Stimulated activated CD8-positive, alpha-beta memory T cell treated with anti-CD3 and anti-CD28 coated beads, Interleukin-4, amount 100 ng/mL, for 24 hours (primary cell): ENCODE measurements around the gene CDKN2AIP.
"Not testable (repeated sequence)": the region's sequence is repeated elsewhere in the genome, so short reads cannot be mapped to it uniquely, and the experiment has no call there.

Source experiments
- DNase-seq: peaks from one replicate; pipeline ENCODE4 v3.0.0-alpha.2; 2020; ENCODE audit warnings: low read depth

Gene CDKN2AIP

DNA sequence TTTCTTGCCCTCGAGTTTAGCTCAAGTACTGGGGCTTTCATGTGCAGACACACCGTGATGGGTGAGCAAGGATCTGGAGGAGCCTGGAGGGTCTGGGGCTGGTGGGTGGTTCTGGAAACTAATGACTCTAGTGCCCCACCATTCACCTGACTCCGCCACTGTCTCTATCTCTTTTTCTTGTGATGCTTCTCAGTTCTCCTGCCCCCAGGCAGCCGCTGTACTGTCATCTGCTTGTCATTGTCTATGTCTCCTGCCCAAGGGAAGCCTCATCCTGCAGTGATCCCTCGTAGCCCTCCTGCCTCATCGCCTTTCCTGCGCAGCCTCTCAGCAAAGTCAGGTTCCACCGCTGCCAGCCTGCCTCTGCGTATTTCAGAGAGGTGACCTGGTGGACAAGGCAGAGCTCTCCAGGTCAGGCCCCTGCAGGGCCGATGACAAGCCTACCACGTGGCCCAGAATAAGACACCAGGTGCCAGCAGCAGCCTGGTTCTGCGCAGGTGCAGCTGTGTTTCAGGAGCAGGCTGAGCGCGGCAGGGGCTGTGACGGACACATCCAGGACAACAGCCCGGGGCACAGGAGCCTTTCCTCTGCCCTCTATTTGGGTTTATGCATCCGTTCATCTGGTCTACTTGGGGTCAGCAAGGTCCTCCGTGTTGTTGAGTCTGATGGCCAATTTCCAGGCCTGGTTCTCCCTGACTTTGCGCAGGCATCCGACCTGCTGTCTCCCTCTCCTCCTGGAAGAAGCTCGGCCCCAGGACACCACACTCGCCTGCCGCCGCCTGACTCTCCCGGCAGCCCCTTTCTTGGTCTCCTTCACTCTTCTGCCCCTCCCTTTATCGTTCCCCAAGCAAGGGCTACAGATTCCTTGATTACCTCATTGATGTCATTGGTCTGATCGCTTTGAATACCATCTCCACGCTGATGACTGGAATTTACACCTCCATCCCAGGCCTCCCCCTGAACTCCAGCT lies 30.9 kb upstream of the CDKN2AIP start:
- no peak for DNase-seq

GRCh38 chr4:183416879-183417755 lies 27.3 kb upstream of the CDKN2AIP start:
- DNase-seq, result no peak

DNA sequence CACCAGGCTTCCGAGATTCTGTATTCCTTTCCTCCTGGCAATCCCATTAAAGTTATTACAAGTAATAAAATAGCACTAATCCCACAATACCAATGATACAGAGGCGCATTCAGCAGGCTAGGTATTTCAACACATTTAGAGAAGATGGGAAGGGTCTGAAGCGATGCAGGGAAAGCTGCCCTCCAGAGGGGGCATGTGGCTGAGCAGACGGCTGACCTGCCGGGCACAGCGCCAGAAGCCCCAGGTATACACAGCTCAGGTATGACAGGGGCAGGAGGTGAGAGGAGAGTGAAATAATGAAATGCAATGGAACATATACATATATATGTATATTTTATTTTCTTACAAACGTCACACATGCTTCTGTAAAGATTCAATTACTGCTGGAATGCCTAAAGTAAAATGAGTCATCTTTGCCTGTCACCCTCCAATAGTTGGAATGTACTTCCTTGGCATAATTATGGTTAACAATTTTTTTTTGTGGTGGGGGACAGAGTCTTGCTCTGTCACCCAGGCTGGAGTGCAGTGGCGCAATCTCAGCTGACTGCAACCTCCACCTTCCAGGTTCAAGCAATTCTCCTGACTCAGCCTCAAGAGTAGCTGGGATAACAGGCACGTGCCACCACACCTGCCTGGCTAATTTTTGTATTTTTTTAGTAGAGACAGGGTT lies 21.3 kb upstream of the CDKN2AIP start:
- no peak for DNase-seq

DNA sequence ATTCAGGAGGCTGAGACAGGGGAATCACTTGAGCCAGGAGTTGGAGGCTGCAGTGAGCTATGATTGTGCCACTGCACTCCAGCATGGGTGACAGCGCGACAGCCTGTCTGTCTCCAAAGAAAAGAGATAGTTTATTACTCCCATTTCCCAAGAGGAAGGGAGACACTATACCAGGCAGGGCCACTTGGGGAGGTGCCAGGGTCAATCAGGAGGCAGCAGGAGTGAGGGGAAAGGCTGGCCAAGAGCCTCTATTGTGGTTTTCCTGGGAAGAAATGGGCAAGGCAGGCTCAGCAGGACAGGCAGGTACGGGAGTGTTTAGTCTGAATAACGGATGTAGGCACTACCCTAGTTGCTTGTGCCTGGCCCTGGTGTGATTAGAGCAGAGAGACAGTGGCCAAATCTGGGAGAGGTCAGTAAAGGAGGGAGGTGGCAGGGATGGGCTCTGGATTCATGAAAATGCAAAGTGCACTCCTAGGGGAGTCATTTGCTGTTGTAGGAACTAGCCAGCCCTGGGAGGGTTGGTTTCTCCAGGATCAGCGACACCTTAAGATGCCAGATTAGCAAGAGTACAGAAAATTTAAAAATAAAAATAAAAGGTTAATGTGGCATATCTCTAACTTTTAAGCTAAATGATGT lies 20.2 kb upstream of the CDKN2AIP start:
- no peak for DNase-seq

- DNase-seq, result no peak
Measured at GRCh38 chr4:183426507-183426906, 17.9 kb upstream of the CDKN2AIP start.

DNA sequence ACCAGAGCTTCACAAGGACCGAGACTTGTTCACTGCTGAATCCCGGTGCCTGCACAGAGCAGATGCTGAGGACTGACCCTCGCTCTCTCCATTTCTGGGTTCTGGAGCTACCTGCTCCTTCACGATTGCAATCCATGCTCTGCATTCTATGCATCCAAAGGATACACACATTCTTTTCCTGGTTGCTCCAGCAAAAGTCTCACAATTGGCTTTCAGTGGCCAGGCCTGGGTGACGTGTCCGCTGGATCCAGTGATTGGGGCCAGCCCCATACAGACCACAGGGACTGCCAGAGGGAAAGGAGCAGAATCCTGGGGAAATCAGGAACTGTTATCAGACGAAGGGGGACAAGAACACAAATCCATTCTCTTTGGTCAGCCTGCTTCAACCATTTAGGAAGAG lies 14.9 kb upstream of the CDKN2AIP start:
- DNase-seq, result no peak

DNA sequence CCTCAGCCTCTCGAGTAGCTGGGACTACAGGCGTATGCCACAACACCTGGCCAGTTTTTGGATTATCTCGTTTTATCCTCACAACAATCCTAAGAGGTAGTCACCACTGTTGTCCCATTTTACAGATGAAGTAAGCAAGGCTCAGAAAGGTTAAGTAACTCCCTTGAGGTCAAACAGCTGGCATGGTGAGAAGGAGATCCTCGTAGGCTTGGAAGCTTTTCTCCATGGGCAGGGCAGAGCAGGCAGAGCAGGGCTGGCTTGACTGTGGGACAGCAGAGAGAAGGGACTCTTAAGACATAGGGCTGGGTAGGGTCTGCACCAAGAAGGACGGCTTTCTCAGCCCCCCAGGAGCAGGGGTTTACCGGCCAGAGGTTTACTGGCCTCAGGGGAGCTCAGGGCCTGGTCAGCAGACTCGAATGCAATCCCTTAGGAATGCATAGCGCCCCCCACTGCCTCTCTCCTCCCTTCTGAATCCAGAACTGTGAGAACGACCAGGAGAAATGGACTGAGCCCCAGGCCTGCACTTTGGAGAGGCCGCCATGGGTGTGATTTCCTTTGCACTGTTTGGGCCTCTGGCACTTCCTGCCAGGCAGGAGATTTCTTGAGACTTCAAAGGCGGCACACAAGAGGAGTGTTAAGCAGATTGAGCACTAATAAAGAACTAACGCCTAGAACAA lies 14.0 kb upstream of the CDKN2AIP start:
- DNase-seq, result no peak

DNA sequence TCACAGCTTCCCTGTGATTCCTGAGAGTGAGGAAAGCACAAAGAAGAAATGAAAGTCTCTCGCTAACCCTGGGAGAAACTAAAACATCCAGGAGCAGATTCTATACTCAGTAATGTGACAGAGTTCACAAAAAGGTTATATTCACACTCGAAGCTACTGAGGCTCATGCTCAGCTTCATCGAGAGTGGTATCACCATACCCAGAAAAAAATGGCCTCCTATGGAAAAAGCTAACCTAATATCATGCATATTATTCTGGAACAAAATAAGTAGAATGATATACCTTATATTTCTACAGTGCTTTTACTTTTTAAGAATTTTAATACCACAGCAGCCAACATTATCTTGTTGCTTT lies 13.5 kb upstream of the CDKN2AIP start:
- no peak for DNase-seq

DNA sequence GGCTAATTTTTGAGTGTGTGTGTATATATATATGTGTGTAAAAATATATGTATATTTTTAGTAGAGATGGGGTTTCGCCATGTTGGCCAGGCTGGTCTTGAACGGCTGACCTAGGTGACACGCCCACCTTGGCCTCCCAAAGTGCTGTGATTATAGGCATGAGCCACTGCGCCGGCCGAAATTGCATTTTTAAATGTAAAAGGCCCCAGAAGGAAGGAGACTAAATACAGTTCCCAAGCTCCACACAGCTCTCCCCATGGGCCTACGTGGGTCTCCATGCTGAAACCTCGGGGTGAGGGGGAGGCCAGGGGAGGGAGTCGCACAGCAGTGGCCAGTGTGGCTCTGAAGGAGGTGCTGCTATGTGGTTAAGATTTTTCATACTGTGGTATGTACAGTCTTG lies 12.8 kb upstream of the CDKN2AIP start:
- DNase-seq, result no peak

- DNase-seq, result not testable (repeated sequence)
Measured at GRCh38 chr4:183433183-183433582, 11.3 kb upstream of the CDKN2AIP start.

DNA sequence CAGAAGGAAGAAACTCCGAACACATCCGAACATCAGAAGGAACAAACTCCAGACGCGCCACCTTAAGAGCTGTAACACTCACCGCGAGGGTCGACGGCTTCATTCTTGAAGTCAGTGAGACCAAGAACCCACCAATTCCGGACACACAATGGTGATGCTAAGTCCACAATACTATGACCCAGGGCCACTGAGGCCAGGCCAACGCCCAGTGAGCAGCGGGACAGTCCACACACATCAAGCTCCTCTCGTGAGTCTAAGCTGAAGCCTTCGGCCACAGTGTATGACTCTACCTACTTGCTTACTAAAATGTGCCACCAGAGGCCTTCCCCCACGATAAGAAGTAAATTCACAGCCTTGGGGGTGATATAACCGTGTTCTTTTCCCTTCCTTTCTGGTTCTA lies 10.2 kb upstream of the CDKN2AIP start:
- no peak for DNase-seq

- no peak for DNase-seq
Measured at GRCh38 chr4:183434666-183435190, 9.7 kb upstream of the CDKN2AIP start.

DNA sequence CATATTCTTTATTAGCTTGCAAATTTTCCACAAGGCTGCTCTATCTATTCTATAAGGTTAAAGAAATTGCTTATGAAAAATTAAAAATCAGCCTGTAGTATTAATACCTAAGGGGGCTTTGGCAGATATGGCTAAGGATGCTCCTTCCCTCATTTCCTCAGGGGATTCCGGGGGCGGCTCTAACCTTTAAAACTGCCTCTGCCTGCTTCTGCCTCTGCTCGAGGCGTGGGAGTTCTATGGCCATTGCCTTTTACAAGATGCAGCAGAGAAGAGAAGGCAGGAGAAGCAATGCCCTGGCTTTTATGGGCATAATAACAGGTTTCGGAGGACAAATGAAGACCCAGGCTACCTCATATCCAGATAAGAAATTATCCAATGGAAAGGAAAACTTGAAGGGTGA lies 8.6 kb upstream of the CDKN2AIP start:
- no peak for DNase-seq

- DNase-seq, result no peak
Measured at GRCh38 chr4:183436417-183436816, 8.0 kb upstream of the CDKN2AIP start.

DNA sequence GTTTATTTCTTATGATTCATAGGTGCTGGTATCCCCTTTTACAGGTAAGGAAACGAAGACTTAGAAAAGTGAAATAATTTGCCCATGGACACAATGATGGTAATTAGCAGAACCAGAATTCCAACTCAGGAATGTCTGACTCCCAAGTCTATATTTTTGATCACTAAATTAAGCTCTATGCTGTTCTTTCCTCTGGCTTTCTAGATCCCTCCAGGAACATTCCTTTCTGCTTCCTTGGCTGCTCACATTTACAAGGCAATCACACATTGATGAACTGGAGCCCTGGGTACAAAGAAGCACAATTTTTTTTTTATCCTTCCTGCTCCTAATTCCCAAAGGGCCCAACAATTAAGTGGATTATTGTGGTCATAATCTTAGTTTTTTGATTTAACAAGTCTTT lies 7.0 kb upstream of the CDKN2AIP start:
- DNase-seq, result no peak

- DNase-seq, result no peak
Measured at GRCh38 chr4:183438458-183439113, 5.8 kb upstream of the CDKN2AIP start.

- DNase-seq, result no peak
Measured at GRCh38 chr4:183441276-183441675, 3.2 kb upstream of the CDKN2AIP start.

DNA sequence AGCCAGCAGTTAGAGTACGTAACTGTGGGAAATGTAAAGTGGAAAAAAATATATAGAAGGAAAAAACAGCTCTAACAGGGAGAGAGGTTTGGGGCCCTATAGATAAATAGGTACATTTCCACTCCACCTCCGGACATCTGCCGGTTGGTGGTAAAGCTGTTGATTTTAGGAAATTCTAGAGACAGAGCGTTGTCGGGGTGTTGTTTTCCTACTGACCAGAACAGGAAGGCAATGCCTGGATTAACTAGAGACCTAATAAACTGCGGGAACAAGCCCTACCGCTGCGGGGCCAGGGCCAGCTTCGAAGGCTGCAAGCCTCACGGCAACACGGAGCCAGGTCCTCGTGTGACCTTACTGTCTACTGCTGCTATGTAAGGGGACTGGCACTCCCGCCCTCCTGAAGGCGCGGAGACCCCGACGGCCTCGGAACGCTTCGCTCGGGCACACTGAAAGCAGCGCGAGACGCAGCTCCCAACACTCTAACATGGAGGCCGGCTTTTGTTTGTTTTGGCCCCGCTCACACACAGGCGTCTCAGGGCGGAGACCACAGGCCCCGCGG lies 702 bp upstream of the CDKN2AIP start:
- DNase-seq, result no peak

GRCh38 chr4:183445097-183445428 lies 627 bp downstream of the CDKN2AIP start:
- DNase-seq, result no peak

- DNase-seq, result no peak
Measured at GRCh38 chr4:183447646-183448045, 3.2 kb downstream of the CDKN2AIP start.
